ENCODE measurements around the gene TOPBP1. TPM values are rescaled to one million over a fixed set of nuclear protein-coding genes. Genes with fewer than 3 reads are reported as not detected.

Gene TOPBP1
- total and polyA plus RNA-seq, 2 experiments from 2014 or later, result 15.8 to 42.2 TPM

DNA sequence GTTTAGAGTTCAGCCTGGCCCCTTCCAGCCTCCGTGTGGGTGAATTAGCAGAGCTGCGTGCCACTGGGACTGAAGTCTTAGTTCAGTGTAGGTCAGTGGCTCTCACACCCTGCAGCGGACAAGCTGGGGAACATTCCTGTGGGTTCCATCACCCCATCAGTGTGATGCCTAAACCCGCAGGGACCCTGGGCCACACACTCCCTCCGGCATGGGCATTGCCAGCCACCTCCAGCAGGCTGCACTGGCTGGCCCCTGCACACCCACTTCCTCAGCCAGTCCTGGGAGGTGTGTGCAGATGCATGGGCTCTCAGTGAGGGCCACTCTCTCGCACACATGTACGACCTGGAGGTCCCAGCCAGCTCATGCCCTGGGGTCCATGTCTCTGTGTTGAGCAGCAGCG lies 32.1 kb upstream of the TOPBP1 start:
- no peaks in the 10 kb centered on the region for H4K20me1 ChIP-seq (replicated peaks; ENCODE audit: insufficient read depth)
- H3K4me2 ChIP-seq, result no peak overlapping the region
- H3K4me1 ChIP-seq (ENCODE audit: insufficient read depth), result no peaks in the 10 kb centered on the region
- H3K27ac Mint-ChIP-seq, result no peak overlapping the region
- 0 out of 3 replicates have a peak, but pooled peaks have one; percentile 25 for ATAC-seq
- H3K4me3 ChIP-seq, result no peak overlapping the region
- H2AFZ ChIP-seq, result no peak overlapping the region
- H3K9me2 ChIP-seq (ENCODE audit: insufficient read depth), result 0 out of 2 replicates have a peak, but pooled peaks cover 3% of the 10 kb centered on the region
- H3K36me3 Mint-ChIP-seq (ENCODE audit: low read depth), result no peaks in the 10 kb centered on the region
- TF ChIP-seq REST (IDR thresholded peaks at IDR 0.05; ENCODE audit: unreplicated experiment), result no peak
- no peak for TF ChIP-seq NANOG (IDR thresholded peaks at IDR 0.05; ENCODE audit: borderline replicate concordance)
- TF ChIP-seq ETS1 (IDR thresholded peaks at IDR 0.05), result no peak
- no peak for TF ChIP-seq POLR2AphosphoS5 (IDR thresholded peaks at IDR 0.05; ENCODE audit: low read depth)
- TF ChIP-seq JUNB (IDR thresholded peaks at IDR 0.05; ENCODE audit: unreplicated experiment), result no peak
- no peak for TF ChIP-seq STAT1 (IDR thresholded peaks at IDR 0.05; ENCODE audit: unreplicated experiment)
- TF ChIP-seq ZNF331 (CRISPR knock-in tag; IDR thresholded peaks at IDR 0.05; ENCODE audit: low read depth), result no peak
- TF ChIP-seq ZNF114 (CRISPR knock-in tag; IDR thresholded peaks at IDR 0.05), result no peak
- TF ChIP-seq CREB1 (CRISPR knock-in tag; IDR thresholded peaks at IDR 0.05; ENCODE audit: low read depth), result no peak
- no peak for TF ChIP-seq EZH2 (IDR thresholded peaks at IDR 0.05; ENCODE audit: low read depth, unreplicated experiment)
- no peak for TF ChIP-seq ZNF462 (CRISPR knock-in tag; IDR thresholded peaks at IDR 0.05)
- TF ChIP-seq EZH2phosphoT487 (IDR thresholded peaks at IDR 0.05; ENCODE audit: unreplicated experiment), result no peak
- no peak for TF ChIP-seq CTCF (conservative IDR thresholded peaks at IDR 0.05; ENCODE audit: low read depth in 2 of 2)
- no peaks in the 10 kb centered on the region for H3K36me3 ChIP-seq (ENCODE audit: insufficient read depth)
- H3K27me3 ChIP-seq (ENCODE audit: insufficient read depth), result no peaks in the 10 kb centered on the region
- H3K9me3 Mint-ChIP-seq, result peaks cover 6% of the 10 kb centered on the region; the same call in 2 of the 3 replicates
- H3K79me2 ChIP-seq (replicated peaks; ENCODE audit: insufficient read depth), result no peaks in the 10 kb centered on the region
- H3F3A ChIP-seq (replicated peaks; ENCODE audit: low read depth), result no peaks in the 10 kb centered on the region
- H3K4me1 Mint-ChIP-seq, result no peaks in the 10 kb centered on the region
- no peak overlapping the region for H3K27ac ChIP-seq (ENCODE audit: low read depth)
- no peak for DNase-seq (ENCODE audit: low spot score)
- peaks cover 6% of the 10 kb centered on the region for H3K27me3 Mint-ChIP-seq (ENCODE audit: insufficient read depth, low read depth, poor library complexity)
- no peak overlapping the region for H3K4me3 Mint-ChIP-seq
